GM12878 (cell line): Measurements from ENCODE around the gene TNRC6B. TPM values are rescaled to one million over a fixed set of nuclear protein-coding genes. Genes with fewer than 3 reads are reported as not detected.

ENCODE experiments used
- ATAC-seq: fragments of 200-7000 bp; cut with Tn5 transposase; 3 replicates; pipeline ENCODE4 v1.9.1; 2020; ENCODE audit warnings: mild to moderate bottlenecking, moderate library complexity
- BruUV-seq: library from RNA; stranded (reverse); fragments of 400-500 nt; replicated peaks from 2 replicates; lab custom pipeline; 2021; lab: Mats Ljungman, UMichigan
- CTCF ChIA-PET: fragments of 300-600 bp; sonication (Branson Sonifier 250); formaldehyde crosslinking; extraction: SDS; loops from one replicate; lab custom pipeline; 2021; ENCODE audit warnings: inconsistent platforms; lab: Yijun Ruan, JAX
- POLR2A ChIA-PET: fragments of 350-600 bp; formaldehyde crosslinking; extraction: SDS; loops from one replicate; lab custom pipeline; 2021; ENCODE audit warnings: inconsistent platforms; lab: Charles Lee
- RAD21 ChIA-PET: fragments of 300-600 bp; sonication (Branson Sonifier 250); formaldehyde crosslinking; loops from one replicate; lab custom pipeline; 2023; ENCODE audit warnings: antibody characterized with exemption; ENCODE audit not compliant: unreplicated experiment; lab: Charles Lee
- SMC1A ChIA-PET: fragments of 300-600 bp; sonication (Branson Sonifier 250); formaldehyde crosslinking; loops from one replicate; lab custom pipeline; 2023; ENCODE audit not compliant: unreplicated experiment, uncharacterized antibody; lab: Charles Lee
- DNase-seq: peaks from one replicate; pipeline ENCODE4 v3.0.0-alpha.2; 2011; ENCODE audit warnings: low read depth, low spot score
- FAIRE-seq: peaks from 3 replicates; lab custom pipeline; 2011; peaks lifted over from hg19 to GRCh38; lab: Jason Lieb, UNC
- H2AFZ ChIP-seq: 2 replicates; pipeline ENCODE4 v1.6.0; 2011; ENCODE audit warnings: low read depth, low read length, control low read depth; ENCODE audit not compliant: control insufficient read depth
- H3K27ac ChIP-seq: 2 replicates; pipeline ENCODE4 v1.5.1; 2011; ENCODE audit warnings: control low read depth; ENCODE audit not compliant: control insufficient read depth, insufficient read depth
- H3K27me3 ChIP-seq, 2 experiments: replicated peaks in 1 of 2; 2 replicates each; pipeline versions ENCODE4 v1.6.0 to v1.6.1; 2011; ENCODE audit warnings: low read length in 1 of 2; ENCODE audit not compliant: control insufficient read depth in 2 of 2, insufficient read depth in 2 of 2
- H3K36me3 ChIP-seq, 2 experiments: 2 replicates each; pipeline ENCODE4 v1.5.1; 2011; ENCODE audit warnings: low read length in 1 of 2; ENCODE audit not compliant: control insufficient read depth in 2 of 2, insufficient read depth in 2 of 2
- H3K4me1 ChIP-seq: 2 replicates; pipeline ENCODE4 v1.6.1; 2011; ENCODE audit warnings: mild to moderate bottlenecking, low read length, moderate library complexity, mixed read lengths; ENCODE audit not compliant: control insufficient read depth, insufficient read depth
- H3K4me2 ChIP-seq: 2 replicates; pipeline ENCODE4 v1.6.0; 2011; ENCODE audit warnings: control low read depth; ENCODE audit not compliant: control insufficient read depth, insufficient read depth
- H3K4me3 ChIP-seq: fragments of 200-600 bp; sonication (generic); 2 replicates; pipeline ENCODE4 v1.5.1; 2016
- H3K79me2 ChIP-seq: 2 replicates; pipeline ENCODE4 v1.6.0; 2011; ENCODE audit warnings: low read length; ENCODE audit not compliant: control insufficient read depth, insufficient read depth
- H3K9ac ChIP-seq: 2 replicates; pipeline ENCODE4 v1.8.0; 2011; ENCODE audit warnings: low read length, control low read depth, mixed read lengths; ENCODE audit not compliant: control insufficient read depth, insufficient read depth
- H3K9me3 ChIP-seq: replicated peaks from 3 replicates; pipeline ENCODE4 v1.5.1; 2011; ENCODE audit warnings: mild to moderate bottlenecking, low read length; ENCODE audit not compliant: control insufficient read depth, insufficient read depth
- H4K20me1 ChIP-seq: 2 replicates; pipeline ENCODE4 v1.6.0; 2011; ENCODE audit not compliant: control insufficient read depth, insufficient read depth
- BRCA1 ChIP-seq: IDR thresholded peaks from 2 replicates; pipeline ENCODE4 v1.6.1; 2011; ENCODE audit warnings: low read depth, low read length, improper control_type of control experiment
- EED ChIP-seq: sonication (generic); IDR thresholded peaks from 2 replicates; pipeline ENCODE4 v1.6.1; 2016; ENCODE audit warnings: antibody characterized with exemption, low read depth
- FOXM1 ChIP-seq: IDR thresholded peaks from 2 replicates; pipeline ENCODE4 v1.6.1; 2012; ENCODE audit warnings: low read depth, mild to moderate bottlenecking, inconsistent platforms, low read length, moderate library complexity
- GATAD2B ChIP-seq: fragments of 450-650 bp; conservative IDR thresholded peaks from 2 replicates; pipeline ENCODE4 v1.6.1; 2017; ENCODE audit warnings: low read depth, mild to moderate bottlenecking, moderate library complexity
- HDAC6 ChIP-seq: fragments of 200-600 bp; sonication (generic); IDR thresholded peaks from one replicate; pipeline ENCODE4 v1.8.0; 2017; ENCODE audit warnings: antibody characterized with exemption; ENCODE audit not compliant: unreplicated experiment
- KLF5 ChIP-seq: fragments of 450-650 bp; IDR thresholded peaks from 2 replicates; pipeline ENCODE4 v1.6.1; 2014; ENCODE audit warnings: mild to moderate bottlenecking; ENCODE audit not compliant: partially characterized antibody
- MTA3 ChIP-seq: IDR thresholded peaks from 2 replicates; pipeline ENCODE4 v1.6.1; 2012; ENCODE audit warnings: low read length, inconsistent platforms, borderline replicate concordance
- MXI1 ChIP-seq: fragments of 150-350 bp; IDR thresholded peaks from 2 replicates; pipeline ENCODE4 v1.6.1; 2011; ENCODE audit warnings: low read depth, mild to moderate bottlenecking, inconsistent platforms, low read length, improper control_type of control experiment
- MYB ChIP-seq: fragments of 150-350 bp; IDR thresholded peaks from 2 replicates; pipeline ENCODE4 v1.6.1; 2014; ENCODE audit warnings: mild to moderate bottlenecking, low read depth, low read length, borderline replicate concordance
- NFYB ChIP-seq: IDR thresholded peaks from 2 replicates; pipeline ENCODE4 v1.6.1; 2011; ENCODE audit warnings: low read depth, mild to moderate bottlenecking, low read length, improper control_type of control experiment, moderate library complexity; ENCODE audit not compliant: insufficient read depth
- NR2F1 ChIP-seq: fragments of 450-650 bp; conservative IDR thresholded peaks from 2 replicates; pipeline ENCODE4 v1.6.1; 2017; ENCODE audit warnings: mild to moderate bottlenecking
- POLR2A ChIP-seq: IDR thresholded peaks from 2 replicates; pipeline ENCODE4 v1.6.1; 2011; ENCODE audit warnings: low read depth, mild to moderate bottlenecking, low read length
- POLR2AphosphoS2 ChIP-seq: IDR thresholded peaks from 2 replicates; pipeline ENCODE4 v1.6.1; 2011; ENCODE audit warnings: low read depth, mild to moderate bottlenecking, low read length, improper control_type of control experiment, moderate library complexity
- POU2F2 ChIP-seq: IDR thresholded peaks from 3 replicates; pipeline ENCODE4 v1.6.1; 2011; ENCODE audit warnings: low read depth, mild to moderate bottlenecking, low read length, borderline replicate concordance
- SMARCA5 ChIP-seq: fragments of 450-650 bp; IDR thresholded peaks from 2 replicates; pipeline ENCODE4 v1.6.1; 2017; ENCODE audit warnings: mild to moderate bottlenecking
- WGBS: methylation state at CpG from one replicate; pipeline ENCODE4 v1.1.6; 2016; ENCODE audit warnings: low lambda C conversion rate; ENCODE audit not compliant: insufficient replicate concordance, insufficient coverage; ENCODE audit errors: missing lambda C conversion rate; 5-methylcytosine and 5-hydroxymethylcytosine counted together
- in situ Hi-C: fragments of 300-500 bp; cut with MboI; formaldehyde crosslinking; loops from 9 replicates; pipeline ENCODE4 v1.14.3; 2018; ENCODE audit warnings: mixed read lengths
- intact Hi-C: fragments of 100-400 bp; cut with micrococcal nuclease; formaldehyde crosslinking; loops from one replicate; pipeline ENCODE4 v1.14.2; 2022; ENCODE audit not compliant: unreplicated experiment
- polyA plus RNA-seq, 11 experiments: library from polyadenylated mRNA; depleted of rRNA in 4 of 11; unstranded in 6 of 11; stranded (reverse) in 5 of 11; fragments of >200 nt; fragmentation: Nextera tagmentation in 4 of 11; fragmentation: Illumina TruSeq in 1 of 11; extraction: Ambion mirVana in 4 of 11; extraction: Trizol in 1 of 11; gene quantifications; 1 replicate in 1 of 11; 2 replicates in 10 of 11; pipeline versions ENCODE4 v1.2.1 to v1.2.3, GENCODE V29; 2011 to 2016; ENCODE audit warnings: inconsistent platforms in 2 of 11, missing spikeins in 2 of 11, low read depth in 1 of 11
- total RNA-seq, 4 experiments: library from RNA; depleted of rRNA in 3 of 4; stranded (reverse); fragments of >200 nt in 3 of 4; fragmentation: Illumina TruSeq in 1 of 4; extraction: Trizol in 1 of 4; gene quantifications; 2 replicates each; pipeline versions ENCODE4 v1.2.1 to v1.2.3, GENCODE V29; 2013 to 2021
- TF ChIP-seq, protein P1 (sequence below): fragments of 450-650 bp; IDR thresholded peaks from 2 replicates; pipeline ENCODE4 v1.6.1; 2017; ENCODE audit warnings: mild to moderate bottlenecking
- TF ChIP-seq, protein P2 (sequence below): fragments of 150-350 bp; IDR thresholded peaks from 2 replicates; pipeline ENCODE4 v1.6.1; 2016; ENCODE audit warnings: low read depth, low read length
- TF ChIP-seq, protein P3 (sequence below): fragments of 450-650 bp; IDR thresholded peaks from 2 replicates; pipeline ENCODE4 v1.6.1; 2017; ENCODE audit warnings: low read depth, mild to moderate bottlenecking, moderate library complexity
- TF ChIP-seq, protein P4 (sequence below): IDR thresholded peaks from 2 replicates; pipeline ENCODE4 v1.6.1; 2012; ENCODE audit warnings: low read length, inconsistent platforms

TNRC6B gene
- total and polyA plus RNA-seq, 10 of the 15 experiments (the other 5 are each of a cell fraction or from before 2014, with no cell fraction given): 3.6 to 32.8 (median 16.4) TPM

DNA sequence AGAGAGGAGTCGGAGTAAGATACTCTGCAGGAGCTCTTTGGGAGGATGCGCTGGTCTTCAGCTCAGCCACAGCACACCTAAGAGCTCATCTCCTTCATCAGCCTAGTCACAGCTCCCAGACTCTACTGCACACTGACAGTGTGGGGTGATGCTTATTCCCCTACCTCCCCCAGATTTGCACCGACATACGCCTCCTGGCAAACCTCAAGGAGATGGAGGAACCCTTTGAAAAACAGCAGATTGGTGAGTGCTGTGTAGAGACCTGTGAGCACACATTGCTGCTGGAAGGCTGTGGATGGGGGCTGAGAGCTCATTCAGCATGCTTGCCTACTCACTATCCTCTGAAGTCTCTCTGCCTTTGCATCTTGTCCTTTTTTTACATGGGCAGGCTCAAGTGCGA, 183.4 kb downstream of the TNRC6B start:
- Histone ChIP-seq H3K27me3 (no peaks in the 10 kb centered on the region), H3K4me3 (no peak overlapping the region), H3K4me2 (no peak overlapping the region), H3K27ac (no peak overlapping the region), H2AFZ (no peak overlapping the region), H3K9ac (no peak overlapping the region), H3K36me3 (peaks cover 31 to 63% of the 10 kb centered on the region in 2 experiments), H4K20me1 (no peaks in the 10 kb centered on the region), H3K79me2 (no peaks in the 10 kb centered on the region), H3K9me3 (no peaks in the 10 kb centered on the region), H3K4me1 (no peaks in the 10 kb centered on the region)
- no TSS peak for BruUV-seq
- FAIRE-seq: no peak
- RAD21 ChIA-PET: no interaction called here
- POLR2A ChIA-PET: no interaction called here
- CTCF ChIA-PET: no interaction called here
- DNase-seq: no peak
- SMC1A ChIA-PET: no interaction called here
- intact Hi-C loops (no loop called here), in situ Hi-C loops (no loop called here)
- no peak for TF ChIP-seq MTA3
- TF ChIP-seq SMARCA5: no peak
- no peak for TF ChIP-seq MXI1
- no peak for TF ChIP-seq POU2F2
- TF ChIP-seq FOXM1: no peak
- TF ChIP-seq KLF5: no peak
- TF ChIP-seq, protein P1, sequence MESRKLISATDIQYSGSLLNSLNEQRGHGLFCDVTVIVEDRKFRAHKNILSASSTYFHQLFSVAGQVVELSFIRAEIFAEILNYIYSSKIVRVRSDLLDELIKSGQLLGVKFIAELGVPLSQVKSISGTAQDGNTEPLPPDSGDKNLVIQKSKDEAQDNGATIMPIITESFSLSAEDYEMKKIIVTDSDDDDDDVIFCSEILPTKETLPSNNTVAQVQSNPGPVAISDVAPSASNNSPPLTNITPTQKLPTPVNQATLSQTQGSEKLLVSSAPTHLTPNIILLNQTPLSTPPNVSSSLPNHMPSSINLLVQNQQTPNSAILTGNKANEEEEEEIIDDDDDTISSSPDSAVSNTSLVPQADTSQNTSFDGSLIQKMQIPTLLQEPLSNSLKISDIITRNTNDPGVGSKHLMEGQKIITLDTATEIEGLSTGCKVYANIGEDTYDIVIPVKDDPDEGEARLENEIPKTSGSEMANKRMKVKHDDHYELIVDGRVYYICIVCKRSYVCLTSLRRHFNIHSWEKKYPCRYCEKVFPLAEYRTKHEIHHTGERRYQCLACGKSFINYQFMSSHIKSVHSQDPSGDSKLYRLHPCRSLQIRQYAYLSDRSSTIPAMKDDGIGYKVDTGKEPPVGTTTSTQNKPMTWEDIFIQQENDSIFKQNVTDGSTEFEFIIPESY: no peak
- TF ChIP-seq HDAC6: no peak
- TF ChIP-seq MYB: no peak
- TF ChIP-seq POLR2AphosphoS2: no peak
- TF ChIP-seq, protein P2, sequence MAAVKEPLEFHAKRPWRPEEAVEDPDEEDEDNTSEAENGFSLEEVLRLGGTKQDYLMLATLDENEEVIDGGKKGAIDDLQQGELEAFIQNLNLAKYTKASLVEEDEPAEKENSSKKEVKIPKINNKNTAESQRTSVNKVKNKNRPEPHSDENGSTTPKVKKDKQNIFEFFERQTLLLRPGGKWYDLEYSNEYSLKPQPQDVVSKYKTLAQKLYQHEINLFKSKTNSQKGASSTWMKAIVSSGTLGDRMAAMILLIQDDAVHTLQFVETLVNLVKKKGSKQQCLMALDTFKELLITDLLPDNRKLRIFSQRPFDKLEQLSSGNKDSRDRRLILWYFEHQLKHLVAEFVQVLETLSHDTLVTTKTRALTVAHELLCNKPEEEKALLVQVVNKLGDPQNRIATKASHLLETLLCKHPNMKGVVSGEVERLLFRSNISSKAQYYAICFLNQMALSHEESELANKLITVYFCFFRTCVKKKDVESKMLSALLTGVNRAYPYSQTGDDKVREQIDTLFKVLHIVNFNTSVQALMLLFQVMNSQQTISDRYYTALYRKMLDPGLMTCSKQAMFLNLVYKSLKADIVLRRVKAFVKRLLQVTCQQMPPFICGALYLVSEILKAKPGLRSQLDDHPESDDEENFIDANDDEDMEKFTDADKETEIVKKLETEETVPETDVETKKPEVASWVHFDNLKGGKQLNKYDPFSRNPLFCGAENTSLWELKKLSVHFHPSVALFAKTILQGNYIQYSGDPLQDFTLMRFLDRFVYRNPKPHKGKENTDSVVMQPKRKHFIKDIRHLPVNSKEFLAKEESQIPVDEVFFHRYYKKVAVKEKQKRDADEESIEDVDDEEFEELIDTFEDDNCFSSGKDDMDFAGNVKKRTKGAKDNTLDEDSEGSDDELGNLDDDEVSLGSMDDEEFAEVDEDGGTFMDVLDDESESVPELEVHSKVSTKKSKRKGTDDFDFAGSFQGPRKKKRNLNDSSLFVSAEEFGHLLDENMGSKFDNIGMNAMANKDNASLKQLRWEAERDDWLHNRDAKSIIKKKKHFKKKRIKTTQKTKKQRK: no peak
- TF ChIP-seq GATAD2B: no peak
- TF ChIP-seq NR2F1: no peak
- TF ChIP-seq, protein P3, sequence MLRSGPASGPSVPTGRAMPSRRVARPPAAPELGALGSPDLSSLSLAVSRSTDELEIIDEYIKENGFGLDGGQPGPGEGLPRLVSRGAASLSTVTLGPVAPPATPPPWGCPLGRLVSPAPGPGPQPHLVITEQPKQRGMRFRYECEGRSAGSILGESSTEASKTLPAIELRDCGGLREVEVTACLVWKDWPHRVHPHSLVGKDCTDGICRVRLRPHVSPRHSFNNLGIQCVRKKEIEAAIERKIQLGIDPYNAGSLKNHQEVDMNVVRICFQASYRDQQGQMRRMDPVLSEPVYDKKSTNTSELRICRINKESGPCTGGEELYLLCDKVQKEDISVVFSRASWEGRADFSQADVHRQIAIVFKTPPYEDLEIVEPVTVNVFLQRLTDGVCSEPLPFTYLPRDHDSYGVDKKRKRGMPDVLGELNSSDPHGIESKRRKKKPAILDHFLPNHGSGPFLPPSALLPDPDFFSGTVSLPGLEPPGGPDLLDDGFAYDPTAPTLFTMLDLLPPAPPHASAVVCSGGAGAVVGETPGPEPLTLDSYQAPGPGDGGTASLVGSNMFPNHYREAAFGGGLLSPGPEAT: no peak
- TF ChIP-seq, protein P4, sequence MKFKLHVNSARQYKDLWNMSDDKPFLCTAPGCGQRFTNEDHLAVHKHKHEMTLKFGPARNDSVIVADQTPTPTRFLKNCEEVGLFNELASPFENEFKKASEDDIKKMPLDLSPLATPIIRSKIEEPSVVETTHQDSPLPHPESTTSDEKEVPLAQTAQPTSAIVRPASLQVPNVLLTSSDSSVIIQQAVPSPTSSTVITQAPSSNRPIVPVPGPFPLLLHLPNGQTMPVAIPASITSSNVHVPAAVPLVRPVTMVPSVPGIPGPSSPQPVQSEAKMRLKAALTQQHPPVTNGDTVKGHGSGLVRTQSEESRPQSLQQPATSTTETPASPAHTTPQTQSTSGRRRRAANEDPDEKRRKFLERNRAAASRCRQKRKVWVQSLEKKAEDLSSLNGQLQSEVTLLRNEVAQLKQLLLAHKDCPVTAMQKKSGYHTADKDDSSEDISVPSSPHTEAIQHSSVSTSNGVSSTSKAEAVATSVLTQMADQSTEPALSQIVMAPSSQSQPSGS: no peak
- TF ChIP-seq BRCA1: no peak
- TF ChIP-seq POLR2A: no peak
- no peak for TF ChIP-seq NFYB
- no peak for TF ChIP-seq EED
- ATAC-seq: no peak
- 99% methylated on average over 5 of the region's 5 CpGs for WGBS
